GM23248 (cell line): ENCODE data around the gene MYRIP.

Experiments used
- EZH2 ChIP-seq: fragments of 200-600 bp; sonication (generic); IDR thresholded peaks from 2 replicates; pipeline ENCODE4 v1.6.1; 2018; ENCODE audit warnings: antibody characterized with exemption, mild to moderate bottlenecking; ENCODE audit not compliant: insufficient read depth, poor library complexity, severe bottlenecking
- EZH2phosphoT487 ChIP-seq: fragments of 200-600 bp; sonication (generic); IDR thresholded peaks from 2 replicates; pipeline ENCODE4 v1.6.1; 2018; ENCODE audit warnings: antibody characterized with exemption, moderate library complexity, mild to moderate bottlenecking, low read depth; ENCODE audit not compliant: insufficient read depth

- TF ChIP-seq EZH2 (no peak), EZH2phosphoT487 (no peak)
Measured at GRCh38 chr3:39927479-39927878, 118.1 kb downstream of the MYRIP start.
